Endothelial cell of umbilical vein (primary cell): ENCODE data around the gene SELPLG. TPM values are rescaled to one million over a fixed set of nuclear protein-coding genes. Genes with fewer than 3 reads are reported as not detected.

Experiments used
- BruUV-seq: library from RNA; stranded (reverse); fragments of 400-500 nt; replicated peaks from 2 replicates; lab custom pipeline; 2021; lab: Mats Ljungman, UMichigan
- CTCF ChIA-PET: fragments of 300-600, 350-600 bp; sonication (Branson Sonifier 250); formaldehyde crosslinking; loops from one replicate; lab custom pipeline; 2021; ENCODE audit warnings: antibody characterized with exemption, inconsistent platforms; lab: Charles Lee
- POLR2A ChIA-PET: fragments of 300-600, 350-600 bp; sonication (Branson Sonifier 250); formaldehyde crosslinking; loops from one replicate; lab custom pipeline; 2021; ENCODE audit warnings: antibody characterized with exemption, inconsistent platforms; lab: Charles Lee
- DNase-seq: peaks from one replicate; pipeline ENCODE4 v3.0.0-alpha.2; 2011; ENCODE audit warnings: low read depth, low spot score
- FAIRE-seq: peaks from 2 replicates; lab custom pipeline; 2011; peaks lifted over from hg19 to GRCh38; lab: Jason Lieb, UNC
- H2AFZ ChIP-seq: 2 replicates; pipeline ENCODE4 v1.6.0; 2012; ENCODE audit warnings: low read depth, low read length, control low read depth, inconsistent platforms
- H3K27ac ChIP-seq: 2 replicates; pipeline ENCODE4 v1.5.1; 2011; ENCODE audit warnings: low read depth, mild to moderate bottlenecking, control low read depth, low read length, moderate library complexity; ENCODE audit not compliant: insufficient read depth
- H3K27me3 ChIP-seq, 2 experiments: 2 replicates each; pipeline versions ENCODE4 v1.6.0 to v1.6.1; 2011; ENCODE audit warnings: low read length in 2 of 2, mixed read lengths in 1 of 2; ENCODE audit not compliant: control insufficient read depth in 2 of 2, insufficient read depth in 2 of 2
- H3K36me3 ChIP-seq, 2 experiments: 2 replicates in 1 of 2; 3 replicates in 1 of 2; pipeline ENCODE4 v1.5.1; 2011; ENCODE audit warnings: low read length in 2 of 2, mild to moderate bottlenecking in 1 of 2, moderate library complexity in 1 of 2; ENCODE audit not compliant: control insufficient read depth in 2 of 2, insufficient read depth in 2 of 2; ENCODE audit errors: extremely low read depth in 1 of 2
- H3K4me1 ChIP-seq: 3 replicates; pipeline ENCODE4 v1.5.1; 2011; ENCODE audit warnings: mild to moderate bottlenecking, low read length; ENCODE audit not compliant: control insufficient read depth, insufficient read depth; ENCODE audit errors: extremely low read depth
- H3K4me2 ChIP-seq: 2 replicates; pipeline ENCODE4 v1.6.1; 2011; ENCODE audit warnings: low read length, control low read depth, mixed read lengths; ENCODE audit not compliant: insufficient read depth
- H3K4me3 ChIP-seq, 3 experiments: fragments of 200-600 bp in 1 of 3; sonication (generic), shearing (Covaris generic) in 1 of 3; replicated peaks in 1 of 3; 2 replicates each; pipeline ENCODE4 v1.5.1; 2011 to 2016; ENCODE audit warnings: control low read depth in 3 of 3, low read length in 3 of 3, mild to moderate bottlenecking in 2 of 3, inconsistent platforms in 1 of 3, low read depth in 1 of 3, moderate library complexity in 1 of 3; ENCODE audit not compliant: insufficient read depth in 1 of 3
- H3K79me2 ChIP-seq: 2 replicates; pipeline ENCODE4 v1.6.0; 2012; ENCODE audit warnings: low read length, inconsistent platforms; ENCODE audit not compliant: control insufficient read depth, insufficient read depth
- H3K9ac ChIP-seq: replicated peaks from 2 replicates; pipeline ENCODE3; 2011; ENCODE audit warnings: low read length, control low read depth; ENCODE audit not compliant: insufficient read depth; ENCODE audit errors: extremely low read depth
- H3K9me1 ChIP-seq: replicated peaks from 3 replicates; pipeline ENCODE4 v1.6.0; 2011; ENCODE audit warnings: mild to moderate bottlenecking, low read length; ENCODE audit not compliant: control insufficient read depth, insufficient read depth; ENCODE audit errors: extremely low read depth
- H3K9me3 ChIP-seq: replicated peaks from 2 replicates; pipeline ENCODE4 v1.5.1; 2012; ENCODE audit warnings: low read length, inconsistent platforms; ENCODE audit not compliant: control insufficient read depth, insufficient read depth
- H4K20me1 ChIP-seq: replicated peaks from 2 replicates; pipeline ENCODE3; 2011; ENCODE audit warnings: mild to moderate bottlenecking, low read length; ENCODE audit not compliant: control insufficient read depth, insufficient read depth; ENCODE audit errors: extremely low read depth
- CTCF ChIP-seq, 2 donors: IDR thresholded peaks; 1 replicate in 1 of 2; 2 replicates in 1 of 2; pipeline ENCODE4 v1.5.1; 2011; ENCODE audit warnings: low read length in 2 of 2, mild to moderate bottlenecking in 2 of 2, moderate library complexity in 2 of 2, control low read depth in 1 of 2, inconsistent platforms in 1 of 2, low read depth in 1 of 2; ENCODE audit not compliant: insufficient read depth in 1 of 2; ENCODE audit errors: extremely low read depth in 1 of 2
- EZH2 ChIP-seq: IDR thresholded peaks from 2 replicates; pipeline ENCODE4 v1.6.1; 2012; ENCODE audit warnings: borderline replicate concordance, low read depth, mild to moderate bottlenecking, moderate library complexity, low read length, inconsistent platforms; ENCODE audit not compliant: severe bottlenecking
- FOS ChIP-seq: IDR thresholded peaks from 2 replicates; pipeline ENCODE4 v1.6.1; 2011; ENCODE audit warnings: mild to moderate bottlenecking, low read length, moderate library complexity, borderline replicate concordance; ENCODE audit not compliant: insufficient read depth
- GATA2 ChIP-seq: IDR thresholded peaks from 2 replicates; pipeline ENCODE4 v1.7.0; 2011; ENCODE audit warnings: low read depth, mild to moderate bottlenecking, moderate library complexity, mixed read lengths, low read length; ENCODE audit not compliant: insufficient read length, insufficient read depth
- JUN ChIP-seq: IDR thresholded peaks from 2 replicates; pipeline ENCODE4 v1.6.1; 2011; ENCODE audit warnings: borderline replicate concordance, low read depth; ENCODE audit not compliant: insufficient read length, insufficient read depth
- MYC ChIP-seq: IDR thresholded peaks from one replicate; pipeline ENCODE4 v1.6.1; 2011; ENCODE audit warnings: mild to moderate bottlenecking, low read depth, low read length
- POLR2A ChIP-seq: IDR thresholded peaks from 2 replicates; pipeline ENCODE4 v1.6.1; 2012; ENCODE audit warnings: low read depth, mild to moderate bottlenecking, control low read depth, low read length
- POLR2AphosphoS5 ChIP-seq: IDR thresholded peaks from 2 replicates; pipeline ENCODE4 v1.6.1; 2012; ENCODE audit warnings: low read depth, mild to moderate bottlenecking, control low read depth, low read length, moderate library complexity; ENCODE audit not compliant: insufficient read depth
- dilution Hi-C: fragments of 300-500 bp; cut with MboI; formaldehyde crosslinking; loops from one replicate; pipeline ENCODE4 v1.15.0; 2019; ENCODE audit warnings: low sequenced_read_pairs; ENCODE audit not compliant: extremely low pct_ligation_motif_present
- intact Hi-C: fragments of 100-400 bp; cut with micrococcal nuclease; formaldehyde crosslinking; loops from one replicate; pipeline ENCODE4 v1.10.0; 2022
- polyA plus RNA-seq, 4 experiments: library from polyadenylated mRNA; depleted of rRNA in 3 of 4; stranded (reverse) in 3 of 4; unstranded in 1 of 4; fragments of >200 nt; gene quantifications; 2 replicates each; pipeline versions ENCODE4 v1.2.1 to v1.2.3, GENCODE V29; 2011 to 2012; ENCODE audit warnings: missing spikeins in 1 of 4
- total RNA-seq: library from RNA; stranded (reverse); gene quantifications from 2 replicates; pipeline ENCODE4 v1.2.3, GENCODE V29; 2021
- TF ChIP-seq, protein P1 (sequence below): IDR thresholded peaks from 2 replicates; pipeline ENCODE4 v1.6.1; 2011; ENCODE audit not compliant: insufficient read depth, insufficient read length

SELPLG gene
- total and polyA plus RNA-seq, 2 donors (not counting 3 experiments of a cell fraction or from before 2014, with no cell fraction given): 1.0 to 1.2 TPM

DNA sequence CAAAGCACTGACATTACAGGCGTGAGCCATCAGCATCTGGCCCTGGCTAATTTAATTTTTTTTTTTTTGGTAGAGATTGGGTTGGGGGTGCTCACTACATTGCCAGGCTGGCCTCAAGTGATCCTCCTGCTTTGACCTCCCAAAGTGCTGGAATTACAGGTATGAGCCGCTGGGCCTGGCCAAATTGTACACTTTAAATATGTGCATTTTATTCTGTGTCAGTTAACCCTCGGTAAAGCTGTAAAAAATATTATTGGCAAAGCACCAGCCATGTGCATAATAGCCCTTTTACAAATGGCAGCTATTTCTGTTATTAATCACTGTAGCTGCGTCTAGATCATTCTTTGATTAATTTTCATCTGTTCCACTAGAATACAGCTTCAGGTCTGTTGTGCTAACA is 47.8 kb downstream of the SELPLG start:
- H3K4me1 ChIP-seq: no peaks in the 10 kb centered on the region
- H4K20me1 ChIP-seq: no peaks in the 10 kb centered on the region
- no peaks in the 10 kb centered on the region for H3K9me1 ChIP-seq
- intact Hi-C loops (no loop called here), dilution Hi-C loops (no loop called here)
- BruUV-seq: no TSS peak
- no peak overlapping the region for H2AFZ ChIP-seq
- no peak overlapping the region for H3K4me2 ChIP-seq
- H3K79me2 ChIP-seq: no peaks in the 10 kb centered on the region
- H3K9me3 ChIP-seq: no peaks in the 10 kb centered on the region
- no peak overlapping the region for H3K4me3 ChIP-seq
- POLR2A ChIA-PET: no interaction called here
- FAIRE-seq: no peak
- TF ChIP-seq POLR2AphosphoS5 (no peak), FOS (no peak)
- DNase-seq: no peak
- H3K9ac ChIP-seq: no peak overlapping the region
- no peaks in the 10 kb centered on the region for H3K36me3 ChIP-seq
- H3K27ac ChIP-seq: no peak overlapping the region
- CTCF ChIA-PET: interaction anchor here (1.1 kb wide), 1 partner anchor 32 kb away, joined by 3 read pairs; no protein-coding TSS in a partner anchor
- H3K27me3 ChIP-seq: peaks cover 0 to 4% of the 10 kb centered on the region in 2 experiments

- H3K4me3 ChIP-seq: no peak overlapping the region
- POLR2A ChIA-PET: no interaction called here
- no peak overlapping the region for H2AFZ ChIP-seq
- H4K20me1 ChIP-seq: no peaks in the 10 kb centered on the region
- BruUV-seq: no TSS peak
- no peaks in the 10 kb centered on the region for H3K9me3 ChIP-seq
- H3K4me1 ChIP-seq: no peaks in the 10 kb centered on the region
- CTCF ChIA-PET: no interaction called here
- TF ChIP-seq POLR2A: no peak
- no peak for TF ChIP-seq EZH2
- no peak for TF ChIP-seq GATA2
- TF ChIP-seq CTCF (IDR thresholded peaks at IDR 0.05; ENCODE audit: extremely low read depth in 1 of 2, insufficient read depth in 1 of 2, low read depth in 1 of 2, low read length in 2 of 2): no peak
- TF ChIP-seq POLR2AphosphoS5: no peak
- TF ChIP-seq MYC: no peak
- TF ChIP-seq JUN: no peak
- TF ChIP-seq FOS: no peak
- TF ChIP-seq, protein P1, sequence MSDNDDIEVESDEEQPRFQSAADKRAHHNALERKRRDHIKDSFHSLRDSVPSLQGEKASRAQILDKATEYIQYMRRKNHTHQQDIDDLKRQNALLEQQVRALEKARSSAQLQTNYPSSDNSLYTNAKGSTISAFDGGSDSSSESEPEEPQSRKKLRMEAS: no peak
- dilution Hi-C loops (no loop called here), intact Hi-C loops (no loop called here)
- no peak overlapping the region for H3K9ac ChIP-seq
- no peak overlapping the region for H3K27ac ChIP-seq
- FAIRE-seq (no peak), DNase-seq (no peak)
- H3K4me2 ChIP-seq: no peak overlapping the region
- no peaks in the 10 kb centered on the region for H3K9me1 ChIP-seq
- no peaks in the 10 kb centered on the region for H3K36me3 ChIP-seq
- H3K79me2 ChIP-seq: no peaks in the 10 kb centered on the region
- H3K27me3 ChIP-seq: peaks cover 0 to 4% of the 10 kb centered on the region in 2 experiments
Measured at GRCh38 chr12:108584456-108585065, 49.1 kb downstream of the SELPLG start.
